ENCODE results near the gene KLHL1. TPM values are rescaled to one million over a fixed set of nuclear protein-coding genes. Genes with fewer than 3 reads are reported as not detected.

Gene KLHL1
- total and polyA plus RNA-seq, 2 of the 13 experiments (the other 11 are each of a cell fraction or from before 2014, with no cell fraction given), result 0.01 TPM; not detected in 1

DNA sequence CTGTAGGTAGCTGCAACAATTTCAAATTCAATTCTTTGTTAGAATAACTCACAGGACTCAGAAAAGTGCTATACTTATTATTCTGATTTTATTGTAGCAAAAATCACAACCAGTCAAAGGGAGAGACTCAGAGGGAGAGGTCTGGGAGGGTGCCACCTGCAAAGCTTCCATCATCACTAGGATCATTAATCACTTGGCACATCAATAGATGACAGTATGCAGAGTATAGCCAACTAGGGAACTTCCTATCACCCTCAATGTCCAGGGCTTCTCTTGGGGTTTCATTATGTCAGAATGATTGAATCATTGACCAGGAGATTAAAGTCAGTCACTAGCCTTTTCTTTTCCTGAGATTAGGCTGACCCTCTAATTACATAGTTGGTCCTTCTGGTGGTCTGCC lies 432.0 kb downstream of the KLHL1 start (continued):
- TF ChIP-seq NR1H2 (CRISPR knock-in tag; IDR thresholded peaks at IDR 0.05; ENCODE audit: borderline replicate concordance, low read depth), result no peak

DNA sequence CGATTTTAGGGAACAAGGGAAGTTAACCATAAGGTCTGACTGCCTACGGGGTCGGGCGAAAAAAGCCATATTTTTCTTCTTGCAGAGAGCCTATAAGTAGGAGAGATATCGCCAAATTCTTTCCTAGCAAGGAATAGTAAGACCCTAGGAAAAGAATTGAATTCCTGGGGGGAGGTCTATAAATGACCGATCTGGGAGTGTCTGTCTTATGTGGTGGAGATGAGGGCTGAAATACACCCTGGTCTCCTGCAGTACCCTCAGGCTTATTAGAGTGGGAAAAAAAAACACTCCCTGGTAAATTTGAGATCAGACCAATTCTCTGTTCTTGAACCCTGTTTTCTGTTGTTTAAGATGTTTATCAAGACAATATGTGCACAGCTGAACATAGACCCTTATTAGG lies 448.1 kb downstream of the KLHL1 start:
- Histone ChIP-seq H4K20me1 (ENCODE audit: insufficient read depth, low read length) (no peaks in the 10 kb centered on the region), H3K36me3 (replicated peaks in 1 of 2; ENCODE audit: control insufficient read depth in 1 of 2, insufficient read depth in 2 of 2, low read length in 2 of 2) (no peaks in the 10 kb centered on the region), H3K27me3 (ENCODE audit: control insufficient read depth in 1 of 2, insufficient read depth in 2 of 2, low read length in 2 of 2) (no peaks in the 10 kb centered on the region), H3K9ac (ENCODE audit: insufficient read depth, low read depth, low read length) (no peak overlapping the region), H3K9me3 (ENCODE audit: low read length) (peaks cover 36% of the 10 kb centered on the region), H3K79me2 (ENCODE audit: insufficient read depth, low read length) (no peaks in the 10 kb centered on the region), H3K4me3 (replicated peaks in 1 of 3; ENCODE audit: insufficient read depth in 1 of 3, low read depth in 2 of 3, low read length in 3 of 3) (no peak overlapping the region), H2AFZ (ENCODE audit: low read length) (no peak overlapping the region), H3K4me1 (ENCODE audit: insufficient read depth, low read length) (no peaks in the 10 kb centered on the region), H3K4me2 (ENCODE audit: low read depth, low read length) (no peak overlapping the region), H3K27ac (ENCODE audit: extremely low read length, insufficient read depth, low read length) (no peak overlapping the region)
- intact Hi-C loops (cut with micrococcal nuclease; ENCODE audit: unreplicated experiment), result no loop called here
- in situ Hi-C loops (cut with HindIII; ENCODE audit: extremely low pct_ligation_motif_present, low pct_unique_long_range_greater_than_20kb), result no loop called here
- 0% methylated on average over 6 of the region's 6 CpGs for WGBS (ENCODE audit: low lambda C conversion rate)
- POLR2A ChIA-PET, result no interaction called here
- BruUV-seq (replicated peaks), result no TSS peak
- FAIRE-seq, result no peak
- TF ChIP-seq TAF15 (IDR thresholded peaks at IDR 0.05; ENCODE audit: low read depth, low read length, poor library complexity, severe bottlenecking), result no peak
- CTCF ChIA-PET (ENCODE audit: low intra/inter-chr PET ratio, low total read pairs), result no interaction called here
- no peak for ATAC-seq
- DNase-seq (ENCODE audit: low spot score), result no peak

DNA sequence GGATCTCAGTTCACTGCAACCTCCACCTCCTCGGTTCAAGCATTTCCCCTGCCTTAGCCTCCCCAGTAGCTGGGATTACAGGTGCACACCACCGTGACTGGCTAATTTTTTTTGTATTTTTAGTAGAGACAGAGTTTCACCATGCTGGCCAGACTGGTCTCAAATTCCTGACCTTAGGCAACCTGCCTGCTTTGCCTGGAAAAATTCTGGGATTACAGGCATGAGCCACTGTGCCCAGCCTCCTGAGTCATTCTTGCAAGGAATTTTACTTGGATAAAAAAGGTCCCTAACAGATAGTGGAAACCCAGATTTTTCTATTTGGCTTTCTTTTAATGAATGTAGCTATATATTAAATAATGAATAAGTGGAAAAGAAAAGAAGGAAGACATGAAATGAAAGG lies 450.6 kb downstream of the KLHL1 start:
- in situ Hi-C loops (cut with HindIII; ENCODE audit: extremely low pct_ligation_motif_present, low pct_unique_long_range_greater_than_20kb), result no loop called here
- no TSS peak for BruUV-seq (replicated peaks)
- 0% methylated on average over 2 of the region's 2 CpGs for WGBS (ENCODE audit: low lambda C conversion rate)
- H3K36me3 ChIP-seq (replicated peaks in 1 of 2; ENCODE audit: control insufficient read depth in 1 of 2, insufficient read depth in 2 of 2, low read length in 2 of 2), result no peaks in the 10 kb centered on the region
- no peak overlapping the region for H3K4me2 ChIP-seq (ENCODE audit: low read depth, low read length)
- H3K9me3 ChIP-seq (ENCODE audit: low read length), result peaks cover 26% of the 10 kb centered on the region
- no peak overlapping the region for H3K9ac ChIP-seq (ENCODE audit: insufficient read depth, low read depth, low read length)
- ATAC-seq (no peak), DNase-seq (ENCODE audit: low spot score) (no peak), FAIRE-seq (no peak)
- POLR2A ChIA-PET, result no interaction called here
- no peak overlapping the region for H2AFZ ChIP-seq (ENCODE audit: low read length)
- H4K20me1 ChIP-seq (ENCODE audit: insufficient read depth, low read length), result no peaks in the 10 kb centered on the region
- H3K27me3 ChIP-seq (ENCODE audit: control insufficient read depth in 1 of 2, insufficient read depth in 2 of 2, low read length in 2 of 2), result no peaks in the 10 kb centered on the region
- H3K79me2 ChIP-seq (ENCODE audit: insufficient read depth, low read length), result no peaks in the 10 kb centered on the region
- no peak for TF ChIP-seq NFKBIZ (CRISPR knock-in tag; IDR thresholded peaks at IDR 0.05)
- CTCF ChIA-PET (ENCODE audit: low intra/inter-chr PET ratio, low total read pairs), result no interaction called here
- no peak overlapping the region for H3K27ac ChIP-seq (ENCODE audit: extremely low read length, insufficient read depth, low read length)
- intact Hi-C loops (cut with micrococcal nuclease; ENCODE audit: unreplicated experiment), result no loop called here
- no peak overlapping the region for H3K4me3 ChIP-seq (replicated peaks in 1 of 3; ENCODE audit: insufficient read depth in 1 of 3, low read depth in 2 of 3, low read length in 3 of 3)
- H3K4me1 ChIP-seq (ENCODE audit: insufficient read depth, low read length), result no peaks in the 10 kb centered on the region
